H9 (cell line): Measurements from ENCODE around the gene SHCBP1. TPM values are rescaled to one million over a fixed set of nuclear protein-coding genes. Genes with fewer than 3 reads are reported as not detected.
"Not testable (repeated sequence)": the region's sequence is repeated elsewhere in the genome, so short reads cannot be mapped to it uniquely, and the experiment has no call there.

Source experiments
- DNase-seq: peaks from one replicate; pipeline ENCODE4 v3.0.0-alpha.2; 2017
- H2AFZ ChIP-seq: one replicate; pipeline ENCODE4 v1.6.1; 2013; ENCODE audit warnings: mild to moderate bottlenecking, low read length, control low read depth, moderate library complexity
- H2AK5ac ChIP-seq: 2 replicates; pipeline ENCODE4 v1.6.1; 2013; ENCODE audit warnings: low read length, control low read depth, mixed read lengths; ENCODE audit not compliant: insufficient read length
- H2BK120ac ChIP-seq: one replicate; pipeline ENCODE4 v1.6.1; 2013; ENCODE audit warnings: low read depth, mild to moderate bottlenecking, low read length, control low read depth, inconsistent platforms; ENCODE audit not compliant: poor library complexity, severe bottlenecking
- H2BK12ac ChIP-seq: 2 replicates; pipeline ENCODE4 v1.6.1; 2013; ENCODE audit warnings: low read length, control low read depth, mixed read lengths, low read depth; ENCODE audit not compliant: insufficient read length
- H2BK15ac ChIP-seq: 2 replicates; pipeline ENCODE4 v1.6.1; 2013; ENCODE audit warnings: low read depth, low read length, control low read depth
- H2BK20ac ChIP-seq: one replicate; pipeline ENCODE4 v1.6.1; 2013; ENCODE audit warnings: low read depth, mild to moderate bottlenecking, low read length, control low read depth, inconsistent platforms; ENCODE audit not compliant: poor library complexity, severe bottlenecking
- H2BK5ac ChIP-seq: 2 replicates; pipeline ENCODE4 v1.6.1; 2013; ENCODE audit warnings: low read length, control low read depth, mixed read lengths; ENCODE audit not compliant: insufficient read length
- H3K14ac ChIP-seq: 2 replicates; pipeline ENCODE4 v1.6.1; 2013; ENCODE audit warnings: low read length, control low read depth; ENCODE audit not compliant: insufficient read depth
- H3K18ac ChIP-seq: 2 replicates; pipeline ENCODE4 v1.6.1; 2013; ENCODE audit warnings: low read depth, mild to moderate bottlenecking, mixed read lengths, low read length, control low read depth; ENCODE audit not compliant: insufficient read length
- H3K23ac ChIP-seq: 2 replicates; pipeline ENCODE4 v1.6.1; 2013; ENCODE audit warnings: low read length, control low read depth, mixed read lengths, low read depth; ENCODE audit not compliant: insufficient read length
- H3K23me2 ChIP-seq: 2 replicates; pipeline ENCODE4 v1.6.1; 2013; ENCODE audit warnings: low read depth, mild to moderate bottlenecking, mixed read lengths, low read length, control low read depth; ENCODE audit not compliant: insufficient read length, poor library complexity, severe bottlenecking
- H3K27ac ChIP-seq: 2 replicates; pipeline ENCODE4 v1.5.1; 2013; ENCODE audit warnings: low read length, control low read depth, mixed read lengths, low read depth; ENCODE audit not compliant: insufficient read length
- H3K27me3 ChIP-seq: 2 replicates; pipeline ENCODE4 v1.6.1; 2013; ENCODE audit warnings: low read length, control low read depth, inconsistent platforms; ENCODE audit not compliant: insufficient read depth
- H3K4ac ChIP-seq: 2 replicates; pipeline ENCODE4 v1.6.1; 2013; ENCODE audit warnings: low read depth, mild to moderate bottlenecking, control low read depth, inconsistent platforms, low read length, moderate library complexity
- H3K4me1 ChIP-seq: 2 replicates; pipeline ENCODE4 v1.6.1; 2013; ENCODE audit warnings: low read length, control low read depth, inconsistent platforms; ENCODE audit not compliant: insufficient read depth
- H3K4me2 ChIP-seq: 2 replicates; pipeline ENCODE4 v1.6.1; 2013; ENCODE audit warnings: low read length, control low read depth, mixed read lengths; ENCODE audit not compliant: insufficient read length, insufficient read depth
- H3K56ac ChIP-seq: 2 replicates; pipeline ENCODE4 v1.6.1; 2013; ENCODE audit warnings: low read depth, mild to moderate bottlenecking, mixed read lengths, low read length, control low read depth; ENCODE audit not compliant: insufficient read length
- H3K79me1 ChIP-seq: 2 replicates; pipeline ENCODE4 v1.6.1; 2013; ENCODE audit warnings: low read depth, mild to moderate bottlenecking, moderate library complexity, low read length, control low read depth, inconsistent platforms; ENCODE audit not compliant: insufficient read depth, poor library complexity, severe bottlenecking
- H3K79me2 ChIP-seq: 2 replicates; pipeline ENCODE4 v1.6.1; 2013; ENCODE audit warnings: low read length, control low read depth, inconsistent platforms; ENCODE audit not compliant: insufficient read depth
- H3K9ac ChIP-seq: 2 replicates; pipeline ENCODE4 v1.6.1; 2013; ENCODE audit warnings: low read length, control low read depth, mixed read lengths; ENCODE audit not compliant: insufficient read length; ENCODE audit errors: extremely low read depth
- H3K9me3 ChIP-seq: one replicate; pipeline ENCODE4 v1.6.1; 2013; ENCODE audit warnings: low read depth, low read length, inconsistent platforms; ENCODE audit not compliant: control insufficient read depth
- H3T11ph ChIP-seq: one replicate; pipeline ENCODE4 v1.6.1; 2013; ENCODE audit warnings: mild to moderate bottlenecking, low read length, control low read depth, inconsistent platforms
- H4K20me1 ChIP-seq: one replicate; pipeline ENCODE4 v1.6.1; 2013; ENCODE audit not compliant: control insufficient read depth, insufficient read length, insufficient read depth
- H4K5ac ChIP-seq: 2 replicates; pipeline ENCODE4 v1.6.1; 2013; ENCODE audit warnings: low read depth, mild to moderate bottlenecking, mixed read lengths, low read length, control low read depth; ENCODE audit not compliant: insufficient read length
- H4K8ac ChIP-seq: replicated peaks from 2 replicates; pipeline ENCODE4 v1.6.1; 2013; ENCODE audit warnings: low read length, control low read depth, mixed read lengths, low read depth; ENCODE audit not compliant: insufficient read length
- H4K91ac ChIP-seq: 2 replicates; pipeline ENCODE4 v1.6.1; 2013; ENCODE audit warnings: low read depth, mild to moderate bottlenecking, moderate library complexity, mixed read lengths, low read length, control low read depth; ENCODE audit not compliant: insufficient read length
- H3K27ac Mint-ChIP-seq, 3 experiments: 2 replicates in 2 of 3; 3 replicates in 1 of 3; pipeline ENCODE4 v1.8.0; 2020 to 2021; ENCODE audit warnings: mixed read lengths in 3 of 3, mild to moderate bottlenecking in 1 of 3, moderate library complexity in 1 of 3
- H3K27me3 Mint-ChIP-seq: 2 replicates; pipeline ENCODE4 v1.8.0; 2021; ENCODE audit warnings: low read depth, mild to moderate bottlenecking, moderate library complexity, mixed read lengths
- H3K36me3 Mint-ChIP-seq, 3 experiments: 2 replicates in 2 of 3; 3 replicates in 1 of 3; pipeline ENCODE4 v1.8.0; 2020 to 2021; ENCODE audit warnings: low read depth in 3 of 3, mixed read lengths in 3 of 3; ENCODE audit not compliant: insufficient read depth in 1 of 3
- H3K4me1 Mint-ChIP-seq, 2 experiments: 2 replicates each; pipeline ENCODE4 v1.8.0; 2020; ENCODE audit warnings: mixed read lengths in 2 of 2
- H3K4me3 Mint-ChIP-seq, 2 experiments: 2 replicates in 1 of 2; 3 replicates in 1 of 2; pipeline ENCODE4 v1.8.0; 2020 to 2021; ENCODE audit warnings: mild to moderate bottlenecking in 2 of 2, mixed read lengths in 2 of 2, moderate library complexity in 1 of 2
- H3K9me3 Mint-ChIP-seq, 2 experiments: 2 replicates in 1 of 2; 3 replicates in 1 of 2; pipeline ENCODE4 v1.8.0; 2020; ENCODE audit warnings: mild to moderate bottlenecking in 2 of 2, mixed read lengths in 2 of 2, moderate library complexity in 1 of 2
- CTCF ChIP-seq: fragments of 200-600 bp; sonication (generic); conservative IDR thresholded peaks from 3 replicates; pipeline ENCODE4 v1.8.0; 2021; ENCODE audit warnings: antibody characterized with exemption, mild to moderate bottlenecking
- WGBS: extraction: QIAGEN DNeasy Blood & Tissue Kit; methylation state at CpG from one replicate; pipeline ENCODE4 v1.1.7; 2013; ENCODE audit warnings: missing lambda C conversion rate, low lambda C conversion rate, mixed read lengths; ENCODE audit not compliant: insufficient read length; ENCODE audit errors: extremely low coverage; 5-methylcytosine and 5-hydroxymethylcytosine counted together
- total RNA-seq: library from RNA; stranded (reverse); gene quantifications from 2 replicates; pipeline ENCODE4 v1.2.1, GENCODE V29; 2021

The SHCBP1 gene
- total RNA-seq, 1 experiment from 2014 or later = 16.6 TPM

GRCh38 chr16:46554435-46554834 is 66.7 kb downstream of the SHCBP1 start:
- H3K79me1 ChIP-seq, H3T11ph ChIP-seq, H2AFZ ChIP-seq, H2AK5ac ChIP-seq, H3K27ac ChIP-seq, H2BK20ac ChIP-seq, H2BK120ac ChIP-seq, H3K9me3 ChIP-seq, H4K91ac ChIP-seq, H3K23ac ChIP-seq, H2BK5ac ChIP-seq, H3K18ac ChIP-seq, H4K8ac ChIP-seq, H3K56ac ChIP-seq, H3K23me2 ChIP-seq, H3K27me3 ChIP-seq, H3K14ac ChIP-seq, H3K4me2 ChIP-seq, H3K9ac ChIP-seq, H4K5ac ChIP-seq, H3K4me1 Mint-ChIP-seq, H3K4ac ChIP-seq, H2BK12ac ChIP-seq, H2BK15ac ChIP-seq, H3K79me2 ChIP-seq, H3K36me3 Mint-ChIP-seq, H3K4me1 ChIP-seq, H4K20me1 ChIP-seq, H3K27ac Mint-ChIP-seq: not testable (repeated sequence)
- no CpG with 5 or more reads among the region's 14 CpGs for WGBS
- Mint-ChIP-seq H3K27me3 (peaks cover 14% of the 10 kb centered on the region), H3K9me3 (peaks cover 8 to 27% of the 10 kb centered on the region in 2 experiments; a peak in 4 of 5 replicates), H3K4me3 (peak overlapping the region in 1 of 2 experiments; percentile 28; a peak in 1 of 5 replicates)
- peak; percentile 83 for DNase-seq
- peak; percentile 85 for TF ChIP-seq CTCF
